Ectodermal cell (in vitro differentiated cells): Measurements from ENCODE around the gene SLIT3.

Experiments used
- H3K27ac ChIP-seq: 2 replicates; pipeline ENCODE4 v1.7.0; 2013; ENCODE audit warnings: mild to moderate bottlenecking, low read depth, low read length; ENCODE audit not compliant: insufficient read depth, poor library complexity, severe bottlenecking
- H3K27me3 ChIP-seq: 2 replicates; pipeline ENCODE4 v1.7.0; 2013; ENCODE audit warnings: mild to moderate bottlenecking, low read length; ENCODE audit not compliant: insufficient read depth, control insufficient read depth, poor library complexity, severe bottlenecking
- H3K36me3 ChIP-seq: one replicate; pipeline ENCODE4 v1.7.0; 2013; ENCODE audit warnings: low read length; ENCODE audit not compliant: control insufficient read depth, insufficient read depth
- H3K4me1 ChIP-seq: one replicate; pipeline ENCODE4 v1.7.0; 2013; ENCODE audit warnings: low read length; ENCODE audit not compliant: control insufficient read depth, insufficient read depth
- H3K4me3 ChIP-seq: 2 replicates; pipeline ENCODE4 v1.7.0; 2013; ENCODE audit warnings: low read depth, low read length, control low read depth; ENCODE audit not compliant: insufficient read depth
- H3K9me3 ChIP-seq: 2 replicates; pipeline ENCODE4 v1.7.0; 2013; ENCODE audit warnings: mild to moderate bottlenecking, low read length, moderate library complexity; ENCODE audit not compliant: control insufficient read depth
- WGBS, 2 experiments: methylation state at CpG; one replicate each; pipeline ENCODE4 v1.1.7; 2013; ENCODE audit warnings: missing lambda C conversion rate in 2 of 2; 5-methylcytosine and 5-hydroxymethylcytosine counted together

Gene SLIT3

DNA sequence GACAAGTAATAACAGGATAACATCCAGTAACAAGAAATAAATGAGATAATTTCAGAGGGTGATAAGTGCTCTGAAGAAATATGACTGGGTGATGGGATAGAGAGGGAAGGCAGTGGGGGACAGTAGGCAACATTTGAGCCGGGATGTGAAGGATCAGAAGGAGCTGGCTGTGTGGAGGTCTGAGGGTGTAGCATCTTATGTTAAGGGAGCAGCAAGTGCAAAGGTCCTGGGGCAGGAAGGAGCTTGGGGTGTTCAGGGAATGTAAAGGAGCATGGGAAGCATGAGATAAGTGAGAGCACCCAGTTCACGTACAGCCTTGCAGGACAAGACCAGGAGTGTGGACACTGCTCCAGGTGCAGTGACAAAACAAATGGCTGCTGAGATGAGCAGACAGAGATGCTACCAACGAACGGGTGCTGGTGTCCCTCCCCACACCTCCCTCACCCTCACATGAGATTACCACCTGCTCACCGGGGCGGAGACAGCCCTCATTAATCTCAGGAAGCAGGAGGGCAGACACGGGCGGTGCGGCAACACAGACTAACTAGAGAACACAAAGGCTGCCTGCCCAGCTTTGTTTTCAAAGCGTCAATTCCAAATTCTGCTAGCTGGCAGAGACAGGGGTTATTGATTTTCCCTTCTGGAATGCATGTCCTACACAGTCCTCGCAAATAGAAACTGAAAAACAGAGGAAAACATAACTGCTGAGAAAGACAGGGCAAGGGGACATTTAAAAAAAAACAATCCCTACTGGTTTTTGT is 423.6 kb downstream of the SLIT3 start:
- H3K9me3 ChIP-seq: no peaks in the 10 kb centered on the region
- H3K4me3 ChIP-seq: no peak overlapping the region
- WGBS, 2 experiments: 59 to 60% methylated on average over 11 of the region's 11 CpGs
- H3K36me3 ChIP-seq: no peaks in the 10 kb centered on the region
- H3K27ac ChIP-seq: no peak overlapping the region
- H3K27me3 ChIP-seq: no peaks in the 10 kb centered on the region
- peaks cover 21% of the 10 kb centered on the region for H3K4me1 ChIP-seq

DNA sequence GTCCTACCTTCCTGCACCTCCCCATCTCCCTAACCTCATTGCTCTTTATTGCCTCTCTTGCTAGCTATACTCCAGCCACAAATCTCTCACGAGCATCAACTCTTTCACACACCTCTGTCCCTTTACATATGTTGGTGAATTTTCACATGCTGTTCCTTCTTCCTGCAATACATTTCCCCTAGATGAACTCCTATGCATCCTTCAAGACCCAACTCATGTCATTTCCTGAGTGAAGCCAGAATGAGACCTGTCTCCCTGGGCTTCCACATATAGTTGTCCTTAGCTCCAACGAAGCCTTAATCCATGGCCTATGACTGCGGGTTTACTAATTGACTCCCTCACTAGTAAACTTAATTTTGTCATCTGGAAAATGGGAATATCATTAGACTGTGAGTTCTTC is 424.5 kb downstream of the SLIT3 start:
- H3K36me3 ChIP-seq: no peaks in the 10 kb centered on the region
- H3K4me1 ChIP-seq: peaks cover 16% of the 10 kb centered on the region
- no peaks in the 10 kb centered on the region for H3K27me3 ChIP-seq
- no peaks in the 10 kb centered on the region for H3K9me3 ChIP-seq
- H3K27ac ChIP-seq: no peak overlapping the region
- H3K4me3 ChIP-seq: no peak overlapping the region
- 96 to 97% methylated on average over 3 of the region's 3 CpGs for WGBS, 2 experiments

DNA sequence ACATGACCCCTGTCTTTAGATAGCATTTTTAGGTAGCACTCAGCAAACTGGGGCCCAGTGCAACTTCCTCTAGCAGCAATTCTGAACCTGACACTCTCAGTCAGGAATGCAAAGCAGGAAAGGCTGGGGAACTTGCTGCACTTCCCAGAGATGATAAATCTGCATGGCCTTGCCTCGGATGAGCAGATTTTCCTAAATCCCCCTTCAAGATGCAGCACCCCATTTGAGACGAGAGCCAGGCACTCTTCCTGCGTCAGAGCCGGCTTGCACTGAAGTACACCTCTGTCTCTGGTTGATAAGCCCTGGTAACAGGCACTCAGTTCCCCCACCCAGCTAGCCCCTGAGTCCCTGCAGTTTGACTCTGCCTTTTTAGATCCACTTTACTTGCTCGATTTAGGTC is 425.1 kb downstream of the SLIT3 start:
- WGBS, 2 experiments: 66 to 67% methylated on average over 5 of the region's 5 CpGs
- Histone ChIP-seq H3K4me1 (peaks cover 16% of the 10 kb centered on the region), H3K27me3 (no peaks in the 10 kb centered on the region)

DNA sequence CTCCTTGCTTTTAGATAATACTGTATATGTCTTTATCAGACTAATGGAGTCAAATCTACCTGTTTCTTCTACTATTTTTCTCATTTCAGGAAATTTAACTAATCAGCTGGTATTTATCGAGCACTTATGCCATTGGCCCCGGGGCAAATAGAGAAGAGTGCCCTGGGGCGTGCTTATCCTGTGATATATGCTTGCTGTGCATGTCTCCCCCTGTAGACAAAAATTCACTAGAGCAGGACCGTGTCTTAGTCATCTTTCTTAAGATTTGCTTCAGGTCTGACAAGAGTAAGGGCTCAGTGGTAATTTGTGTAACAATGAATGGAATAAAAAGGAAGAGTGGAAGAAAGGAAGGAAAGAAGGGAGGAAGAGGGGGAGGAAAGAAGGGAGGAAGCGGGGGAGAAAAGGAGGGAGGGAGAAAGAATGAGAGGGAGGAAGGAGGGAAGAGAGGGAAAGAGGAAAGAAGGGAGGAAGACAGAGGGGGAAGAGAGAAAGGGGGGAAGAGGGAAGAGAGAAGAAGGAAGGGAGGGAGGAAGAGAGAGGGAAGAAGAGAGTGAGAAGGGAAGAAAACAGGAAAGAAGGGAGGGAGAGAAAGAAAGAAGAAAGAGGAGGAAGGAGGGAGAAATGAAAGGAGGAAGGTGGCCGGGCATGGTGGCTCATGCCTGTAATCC is 426.1 kb downstream of the SLIT3 start:
- Histone ChIP-seq H3K27me3 (no peaks in the 10 kb centered on the region), H3K27ac (no peak overlapping the region), H3K4me3 (no peak overlapping the region), H3K36me3 (no peaks in the 10 kb centered on the region), H3K9me3 (no peaks in the 10 kb centered on the region), H3K4me1 (peaks cover 16% of the 10 kb centered on the region)
- WGBS, 2 experiments: 61 to 68% methylated on average over 6 of the region's 6 CpGs

More for the DNA sequence above, 425.1 kb downstream of the SLIT3 start:
- Histone ChIP-seq H3K27ac (no peak overlapping the region), H3K4me3 (no peak overlapping the region), H3K36me3 (no peaks in the 10 kb centered on the region), H3K9me3 (no peaks in the 10 kb centered on the region)

DNA sequence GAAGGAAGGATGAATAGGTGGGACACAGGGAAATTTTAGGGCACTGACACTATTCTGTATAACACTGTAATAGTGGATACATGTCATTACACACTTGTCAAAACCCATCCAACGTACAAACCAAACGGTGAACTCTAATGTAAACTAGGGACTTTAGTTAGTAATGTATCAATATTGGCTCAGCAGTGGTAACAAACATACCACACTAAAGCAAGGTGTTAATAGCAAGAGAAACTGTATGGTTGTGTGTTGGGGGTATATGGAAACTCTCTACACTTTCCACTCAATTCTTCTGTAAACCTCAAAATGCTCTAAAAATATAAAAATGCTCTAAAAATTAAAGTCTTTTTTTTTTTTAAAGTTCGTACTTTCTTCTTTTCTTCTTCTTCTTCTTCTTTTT is 428.7 kb downstream of the SLIT3 start:
- H3K4me3 ChIP-seq: no peak overlapping the region
- no peak overlapping the region for H3K27ac ChIP-seq
- H3K27me3 ChIP-seq: no peaks in the 10 kb centered on the region
- no peaks in the 10 kb centered on the region for H3K36me3 ChIP-seq
- WGBS, 2 experiments: 44 to 82% methylated on average over 1 to 3 of the region's 3 CpGs
- H3K4me1 ChIP-seq: peaks cover 6% of the 10 kb centered on the region
- H3K9me3 ChIP-seq: no peaks in the 10 kb centered on the region

DNA sequence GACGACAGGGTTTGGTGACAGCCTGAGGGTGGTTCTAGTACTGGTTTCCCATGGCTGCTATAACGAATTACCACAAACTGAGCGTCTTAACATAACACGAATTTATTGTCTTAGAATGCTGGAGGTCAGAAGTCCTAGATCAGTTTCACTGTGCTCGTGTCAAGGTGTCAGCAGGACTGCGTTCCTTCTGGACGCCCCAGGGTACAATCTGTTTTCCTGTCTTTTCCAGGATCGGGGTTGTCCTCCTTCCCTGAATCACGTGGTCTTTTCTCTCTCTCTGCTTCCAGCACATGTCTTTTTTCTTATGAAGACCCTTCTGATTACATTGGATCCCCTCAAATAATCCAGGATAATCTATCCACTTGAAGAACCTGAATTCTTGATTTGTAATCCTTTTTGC is 430.0 kb downstream of the SLIT3 start:
- Histone ChIP-seq H3K36me3 (no peaks in the 10 kb centered on the region), H3K4me3 (no peak overlapping the region), H3K27ac (no peak overlapping the region), H3K27me3 (no peaks in the 10 kb centered on the region), H3K9me3 (no peaks in the 10 kb centered on the region), H3K4me1 (peaks cover 10% of the 10 kb centered on the region)
- 91 to 92% methylated on average over 9 of the region's 9 CpGs for WGBS, 2 experiments

GRCh38 chr5:168869615-168870227 is 431.2 kb downstream of the SLIT3 start:
- no peaks in the 10 kb centered on the region for H3K27me3 ChIP-seq
- H3K9me3 ChIP-seq: no peaks in the 10 kb centered on the region
- 91 to 95% methylated on average over 12 of the region's 12 CpGs for WGBS, 2 experiments
- H3K4me3 ChIP-seq: no peak overlapping the region
- H3K36me3 ChIP-seq: no peaks in the 10 kb centered on the region
- H3K27ac ChIP-seq: no peak overlapping the region
- peaks cover 12% of the 10 kb centered on the region for H3K4me1 ChIP-seq

GRCh38 chr5:168867241-168867640 is 433.7 kb downstream of the SLIT3 start:
- H3K4me1 ChIP-seq: peaks cover 12% of the 10 kb centered on the region
- H3K9me3 ChIP-seq: no peaks in the 10 kb centered on the region
- no peaks in the 10 kb centered on the region for H3K36me3 ChIP-seq
- H3K27ac ChIP-seq: no peak overlapping the region
- no peak overlapping the region for H3K4me3 ChIP-seq
- WGBS, 2 experiments: 90 to 94% methylated on average over 4 of the region's 4 CpGs
- no peaks in the 10 kb centered on the region for H3K27me3 ChIP-seq

DNA sequence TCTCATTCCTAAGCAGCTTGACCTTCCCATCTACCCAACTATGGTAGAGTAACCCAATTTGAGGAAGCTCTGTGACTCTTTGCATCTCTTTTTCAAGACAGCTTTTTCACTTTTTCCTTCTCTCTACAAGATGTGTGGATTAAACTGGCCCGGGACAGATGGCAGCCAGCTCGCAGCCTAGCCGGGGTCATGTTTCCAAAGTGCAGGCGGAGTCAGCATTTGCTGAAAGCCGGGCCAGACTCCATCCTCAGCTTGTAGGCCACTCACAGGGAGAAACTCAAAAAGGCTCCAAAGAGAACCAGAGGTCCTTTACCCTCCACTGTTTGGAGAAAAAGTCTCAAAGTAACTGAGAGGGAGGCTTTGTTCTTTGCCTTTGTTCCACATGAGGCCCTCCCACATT is 435.0 kb downstream of the SLIT3 start:
- 3 to 7% methylated on average over 5 of the region's 5 CpGs for WGBS, 2 experiments
- Histone ChIP-seq H3K4me3 (no peak overlapping the region), H3K27me3 (no peaks in the 10 kb centered on the region), H3K36me3 (no peaks in the 10 kb centered on the region), H3K4me1 (peaks cover 12% of the 10 kb centered on the region), H3K9me3 (no peaks in the 10 kb centered on the region), H3K27ac (peak overlapping the region; percentile 18)

- H3K27ac ChIP-seq: no peak overlapping the region
- H3K4me1 ChIP-seq: peaks cover 12% of the 10 kb centered on the region
- no peak overlapping the region for H3K4me3 ChIP-seq
- no peaks in the 10 kb centered on the region for H3K9me3 ChIP-seq
- H3K27me3 ChIP-seq: no peaks in the 10 kb centered on the region
- 93 to 96% methylated on average over 5 of the region's 5 CpGs for WGBS, 2 experiments
- H3K36me3 ChIP-seq: no peaks in the 10 kb centered on the region
Observed at GRCh38 chr5:168863021-168863420, 437.9 kb downstream of the SLIT3 start.
